ENCODE data around the gene CACNA2D1. TPM values are rescaled to one million over a fixed set of nuclear protein-coding genes. Genes with fewer than 3 reads are reported as not detected.
A peak's percentile ranks its signal among the peaks of the same experiment; 100 is the strongest.

The CACNA2D1 gene
- total RNA-seq, 1 donor from 2014 or later, result 197 TPM

DNA sequence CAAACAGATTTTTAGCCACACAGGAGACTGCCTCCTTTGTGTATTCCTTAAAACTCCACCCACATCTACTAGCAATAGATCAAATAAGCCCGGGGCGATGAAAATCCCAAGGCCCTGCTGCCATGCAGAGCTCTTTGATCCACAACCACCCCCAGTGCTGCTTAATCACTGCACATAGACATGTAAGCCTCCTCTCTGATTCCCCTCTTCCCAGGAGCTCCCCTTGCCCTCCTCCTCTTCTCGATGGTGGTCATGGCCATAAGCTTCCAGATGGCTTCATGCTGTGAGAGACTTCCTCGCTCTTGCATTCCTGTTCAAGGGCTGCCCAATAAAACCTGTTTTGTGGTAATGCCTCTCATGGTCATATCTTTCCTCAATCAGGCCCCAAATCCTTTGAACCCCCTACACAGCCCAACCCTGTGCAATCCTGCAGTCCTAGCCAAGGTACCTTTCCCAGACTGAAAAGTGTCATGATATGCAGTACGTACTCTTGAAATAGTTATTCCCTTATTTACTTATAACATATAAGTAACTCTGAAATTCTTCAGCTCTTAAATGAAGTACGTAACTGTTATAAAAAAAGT, 158.5 kb downstream of the CACNA2D1 start:
- no peak for DNase-seq

DNA sequence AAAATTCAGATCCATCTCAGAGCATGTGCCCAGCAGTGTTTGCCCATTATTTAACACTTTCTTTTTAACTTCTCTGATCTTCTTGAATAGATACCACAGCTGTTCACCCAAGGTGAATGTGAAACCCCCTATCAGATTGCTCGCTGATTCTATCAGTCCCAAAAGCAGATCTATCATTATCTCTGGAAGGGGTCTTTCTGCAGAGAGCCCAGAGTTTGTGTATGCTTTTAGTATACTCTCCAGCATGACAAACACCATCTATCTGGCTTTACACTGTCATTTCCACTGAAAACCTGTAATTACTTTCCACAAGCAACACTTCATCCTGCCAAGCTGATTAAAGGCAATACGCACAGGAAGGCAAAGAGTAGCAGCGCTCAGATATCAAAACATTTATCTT, 168.2 kb downstream of the CACNA2D1 start:
- DNase-seq, result no peak

DNA sequence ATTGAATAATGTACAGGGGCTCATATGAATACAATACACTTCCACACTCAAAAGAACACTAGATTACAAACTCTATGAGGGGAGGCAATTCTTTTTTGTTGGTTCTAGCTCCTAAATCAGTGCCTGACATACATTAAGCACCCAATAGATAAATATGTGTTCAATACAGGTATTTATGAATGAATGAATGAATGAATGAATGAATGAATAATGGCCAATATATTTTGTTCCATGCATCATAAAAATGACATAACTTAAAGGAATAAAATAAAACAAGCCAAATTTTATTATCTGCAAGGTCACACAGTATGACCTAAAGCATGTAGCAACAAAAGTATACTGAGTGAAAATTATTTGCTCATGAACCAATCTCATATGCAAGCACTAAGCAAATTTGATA, 168.9 kb downstream of the CACNA2D1 start:
- DNase-seq, result no peak

DNA sequence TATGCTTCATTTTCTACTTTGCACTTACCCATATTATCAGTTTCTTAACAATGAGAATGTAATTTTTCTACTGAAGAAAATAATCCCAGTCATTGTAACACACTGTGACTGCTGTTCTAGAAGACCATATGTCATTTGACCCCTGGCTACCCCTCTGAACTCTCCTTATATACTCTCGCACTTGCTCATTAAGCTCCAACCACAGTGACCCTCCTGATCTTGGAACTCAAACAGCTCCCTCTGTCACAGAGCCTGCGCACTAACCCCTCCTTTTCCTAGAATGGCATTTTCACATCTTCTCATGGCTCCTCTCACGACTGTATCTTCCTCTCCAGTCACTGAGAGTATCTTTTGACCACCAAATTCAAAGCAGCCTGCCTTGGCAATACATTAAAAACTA, 169.7 kb downstream of the CACNA2D1 start:
- peak; percentile 14 for DNase-seq

DNA sequence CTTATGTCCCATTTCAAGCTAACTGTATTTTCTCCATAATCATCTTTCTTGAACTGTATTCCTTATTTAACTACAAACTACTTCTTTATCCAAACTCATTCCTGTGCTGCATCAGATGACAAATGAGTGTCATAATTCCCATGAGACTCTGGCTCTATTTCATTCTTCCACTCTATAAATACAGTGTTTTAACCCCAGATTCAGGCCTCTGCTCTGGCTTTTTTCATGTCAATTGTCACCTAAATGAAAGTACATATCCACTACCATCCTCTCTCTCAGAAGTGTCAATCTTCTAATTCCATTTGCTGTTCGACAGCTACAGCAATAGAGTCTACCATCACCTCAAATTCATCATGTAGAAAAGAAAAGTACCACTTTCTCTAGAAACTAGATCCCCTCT, 172.7 kb downstream of the CACNA2D1 start:
- DNase-seq, result no peak

DNA sequence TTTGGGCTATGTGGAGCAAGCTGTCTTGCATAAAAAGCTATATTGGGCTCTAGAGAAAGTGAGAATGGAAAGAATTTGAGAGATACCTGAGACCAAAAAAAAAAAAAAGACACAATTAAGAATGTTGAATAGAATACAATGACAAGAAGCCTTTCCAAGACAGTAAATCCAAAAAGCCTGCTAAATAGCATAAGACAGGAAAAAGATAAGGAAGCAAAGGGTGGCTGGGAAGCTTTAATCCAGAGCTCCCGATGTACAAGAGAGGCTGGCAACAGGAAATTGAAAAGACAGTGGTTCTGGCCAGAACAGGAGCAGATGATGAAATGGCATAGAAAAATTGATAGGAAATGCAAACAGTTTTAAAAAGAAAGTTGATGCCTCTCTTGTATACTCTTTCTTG, 174.9 kb downstream of the CACNA2D1 start:
- no peak for DNase-seq

DNA sequence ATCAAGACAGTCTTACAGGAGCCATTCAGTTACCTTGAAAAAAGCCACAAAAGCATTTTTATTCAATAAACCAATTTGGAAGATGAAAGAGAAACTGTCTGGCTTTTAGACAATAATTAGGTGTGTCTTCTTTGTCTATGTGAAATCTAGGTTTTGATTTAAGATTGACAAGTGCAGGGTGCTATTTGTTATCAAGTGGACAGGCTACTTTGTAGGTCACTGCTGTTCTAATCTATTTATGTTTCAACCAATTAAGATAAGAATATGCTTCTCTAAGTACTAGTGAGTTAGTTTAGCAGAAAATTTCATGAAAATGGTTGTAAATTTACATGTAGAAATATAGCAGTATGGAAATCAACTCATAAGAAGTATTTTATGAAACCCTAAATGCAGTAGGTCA, 177.5 kb downstream of the CACNA2D1 start:
- DNase-seq, result no peak

DNA sequence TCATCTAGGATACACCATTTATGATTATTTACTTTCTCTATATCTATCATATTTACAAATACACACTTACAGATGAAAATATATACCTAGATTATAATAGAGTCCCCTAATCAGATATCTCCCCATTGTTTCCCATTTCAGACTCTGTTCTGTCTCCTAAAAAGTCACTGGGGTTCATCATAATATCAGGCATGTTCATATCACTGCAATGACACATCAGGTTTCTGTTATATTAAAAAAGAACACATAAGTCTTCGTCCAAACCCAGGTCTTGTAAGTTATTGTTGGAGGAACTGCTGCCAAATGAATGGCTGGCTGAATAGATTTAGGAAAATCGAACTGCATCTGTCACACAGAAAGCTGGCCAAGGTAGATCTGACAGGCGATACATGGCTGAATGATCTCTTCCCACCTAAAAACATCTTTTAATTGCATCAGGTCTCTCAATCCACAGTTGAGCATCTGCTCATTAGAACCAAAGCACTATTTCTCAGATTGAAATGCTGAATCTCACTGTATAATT, 178.7 kb downstream of the CACNA2D1 start:
- DNase-seq, result no peak

DNA sequence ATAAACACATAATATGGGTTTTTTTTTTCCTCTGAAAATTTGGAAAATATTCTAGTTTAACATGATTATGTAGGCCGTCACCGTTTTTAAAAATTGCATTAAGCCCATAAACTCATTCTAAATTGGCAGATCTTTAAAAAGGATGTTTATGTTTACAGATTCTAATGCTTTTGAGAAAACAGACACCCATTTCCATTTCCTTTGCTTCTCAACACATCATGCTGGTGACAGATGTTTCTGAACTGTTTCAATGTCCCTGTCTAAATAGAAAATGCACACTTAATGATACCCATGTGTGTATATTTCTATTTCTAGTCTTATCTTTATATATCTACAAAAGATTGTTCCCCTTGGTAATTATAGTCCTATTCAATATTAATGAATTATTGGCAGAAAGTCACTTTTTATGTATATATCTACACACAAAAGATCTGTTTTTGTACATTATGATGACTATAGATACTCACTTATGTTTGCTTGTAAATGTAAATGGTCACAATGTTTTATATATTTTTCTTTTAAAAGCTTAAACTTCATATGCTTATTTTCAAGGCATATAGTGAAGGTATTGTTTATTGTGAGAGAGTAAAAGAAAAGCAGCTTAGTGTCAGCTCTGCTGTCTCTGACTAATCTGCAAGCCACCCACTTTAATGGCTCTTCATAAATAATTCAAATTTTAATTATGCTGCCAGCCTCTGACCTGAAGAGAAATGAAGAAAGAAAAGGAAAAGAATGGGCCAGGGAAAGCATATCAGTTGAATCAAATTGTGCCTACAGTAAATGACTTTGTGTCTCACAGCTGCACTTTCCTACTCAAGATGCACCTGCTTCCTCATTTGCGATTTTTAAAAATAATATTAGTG, 179.4 kb downstream of the CACNA2D1 start:
- no peak for DNase-seq

DNA sequence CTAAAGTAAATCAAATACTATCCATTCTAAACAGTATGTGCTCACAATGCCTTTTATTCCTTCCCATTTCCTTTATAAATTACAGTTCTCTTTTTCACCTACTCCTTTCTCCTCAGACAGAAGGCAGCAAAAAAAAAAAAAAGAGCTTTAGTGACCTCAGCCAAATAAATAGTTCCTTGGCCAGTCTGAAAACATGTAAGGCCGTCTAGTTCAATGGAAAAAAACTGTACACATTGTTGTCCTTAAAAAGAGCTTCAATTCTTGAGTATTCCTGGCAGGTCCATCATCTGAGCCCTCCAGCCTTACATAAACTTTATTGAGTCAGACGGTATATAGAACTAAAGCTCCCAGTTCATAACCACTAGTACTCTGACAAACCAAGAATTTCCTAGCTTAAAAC, 185.4 kb downstream of the CACNA2D1 start:
- no peak for DNase-seq

DNA sequence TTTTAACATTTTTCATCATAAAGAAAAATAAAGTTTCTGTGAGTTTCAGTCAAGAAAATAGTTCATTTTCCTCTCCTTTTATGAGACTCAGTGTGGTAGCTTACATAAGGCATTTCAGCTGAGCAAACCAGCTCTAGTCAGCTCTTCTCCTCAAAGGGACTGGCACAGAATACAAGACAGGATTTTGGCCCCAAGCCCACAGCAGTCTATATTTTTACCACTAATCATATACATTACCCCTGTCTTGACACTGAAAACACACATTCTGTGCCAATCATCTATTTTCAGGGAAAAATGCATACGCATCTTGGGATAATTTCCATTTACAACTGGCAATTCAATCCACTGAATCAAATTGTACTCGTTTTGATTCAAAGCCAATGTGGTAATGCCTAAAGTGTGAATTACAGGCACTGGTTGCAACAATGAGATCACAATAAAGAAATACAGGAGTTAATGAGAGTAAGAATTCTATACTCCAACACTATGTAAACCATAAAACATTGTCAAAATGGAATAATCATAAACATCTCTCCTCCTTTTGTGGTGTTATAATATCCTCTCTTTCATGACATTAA, 186.4 kb downstream of the CACNA2D1 start:
- peak; percentile 33 for DNase-seq

DNA sequence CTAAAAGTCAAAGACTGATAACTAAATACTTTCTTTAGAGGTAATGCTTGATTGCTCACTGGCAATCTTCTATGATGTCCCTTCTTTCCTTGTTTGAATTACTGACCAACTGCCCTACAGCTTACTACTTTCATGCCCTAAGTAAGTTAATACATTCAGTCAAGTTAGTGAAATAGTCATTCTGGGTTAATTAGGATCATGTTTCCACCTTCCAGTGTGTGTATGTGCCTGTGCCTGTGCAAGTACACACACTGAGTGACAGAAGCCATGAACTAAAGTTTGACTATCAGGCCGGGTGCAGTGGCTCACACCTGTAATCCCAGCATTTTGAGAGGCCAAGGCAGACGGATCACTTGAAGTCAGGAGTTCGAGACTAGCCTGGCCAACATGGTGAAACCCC, 187.9 kb downstream of the CACNA2D1 start:
- no peak for DNase-seq

DNA sequence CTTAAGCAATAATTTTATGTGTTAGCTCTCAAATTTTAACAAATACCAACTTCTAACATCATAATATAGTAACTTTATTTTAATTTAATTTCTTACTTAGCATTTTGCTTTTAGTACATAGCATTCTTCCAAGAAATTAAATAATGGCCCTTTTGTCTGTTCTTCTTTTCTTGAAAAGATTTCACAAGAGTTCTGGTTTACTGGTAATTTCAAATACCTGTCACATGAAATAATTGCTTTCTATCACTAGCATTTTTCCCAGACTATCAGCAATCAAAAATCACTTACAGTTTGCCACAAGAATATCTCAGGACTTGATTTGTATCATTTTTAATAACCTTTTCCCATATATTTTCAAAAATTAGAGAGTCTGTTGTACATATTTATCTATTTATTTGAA, 193.0 kb downstream of the CACNA2D1 start:
- DNase-seq, result no peak

DNA sequence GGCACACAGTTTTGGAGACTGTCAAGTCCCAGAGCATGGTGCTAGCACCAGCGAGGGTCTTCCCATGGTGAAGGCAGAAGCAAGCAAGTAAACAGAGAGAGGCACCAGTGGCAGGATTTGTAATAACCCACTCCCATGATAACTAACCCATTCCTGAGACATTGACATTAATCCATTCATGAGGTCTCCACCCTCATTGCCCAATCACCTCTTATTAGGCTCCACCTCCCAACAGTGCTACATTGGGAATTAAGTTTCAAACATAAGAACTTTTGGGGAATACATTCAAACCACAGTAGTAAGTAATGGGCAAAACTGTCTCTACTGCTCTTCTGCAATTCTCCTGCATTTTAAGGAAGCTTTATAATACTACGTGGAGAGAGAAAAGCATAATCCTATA, 193.6 kb downstream of the CACNA2D1 start:
- DNase-seq, result no peak

DNA sequence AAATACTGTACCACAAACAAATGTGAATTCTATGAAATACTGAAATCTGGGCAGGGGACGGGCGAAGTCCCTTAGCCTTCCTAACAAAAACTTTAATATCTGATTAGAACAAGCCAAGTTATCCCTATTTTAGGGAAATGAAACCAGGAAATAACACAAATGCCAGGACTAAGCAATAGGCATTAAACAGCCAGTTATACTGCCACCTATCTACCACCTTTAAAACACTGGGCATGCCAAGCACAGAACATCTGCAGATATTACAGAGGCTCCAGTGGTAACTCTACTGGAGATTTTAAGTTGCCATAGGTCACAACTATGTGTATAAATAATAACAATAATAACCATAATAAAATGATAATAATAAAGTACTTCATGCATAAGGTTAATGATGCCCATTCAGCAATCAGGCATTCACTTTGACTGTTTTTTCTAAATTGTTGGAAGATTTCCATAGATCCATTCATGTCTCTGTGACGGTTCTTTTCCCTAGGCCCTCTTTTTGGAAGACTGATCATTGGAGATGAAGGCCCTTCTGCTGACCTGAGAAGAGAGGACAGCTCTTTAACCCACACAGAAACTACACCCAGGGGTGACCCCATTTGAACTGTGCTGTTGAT, 195.7 kb downstream of the CACNA2D1 start:
- no peak for DNase-seq

DNA sequence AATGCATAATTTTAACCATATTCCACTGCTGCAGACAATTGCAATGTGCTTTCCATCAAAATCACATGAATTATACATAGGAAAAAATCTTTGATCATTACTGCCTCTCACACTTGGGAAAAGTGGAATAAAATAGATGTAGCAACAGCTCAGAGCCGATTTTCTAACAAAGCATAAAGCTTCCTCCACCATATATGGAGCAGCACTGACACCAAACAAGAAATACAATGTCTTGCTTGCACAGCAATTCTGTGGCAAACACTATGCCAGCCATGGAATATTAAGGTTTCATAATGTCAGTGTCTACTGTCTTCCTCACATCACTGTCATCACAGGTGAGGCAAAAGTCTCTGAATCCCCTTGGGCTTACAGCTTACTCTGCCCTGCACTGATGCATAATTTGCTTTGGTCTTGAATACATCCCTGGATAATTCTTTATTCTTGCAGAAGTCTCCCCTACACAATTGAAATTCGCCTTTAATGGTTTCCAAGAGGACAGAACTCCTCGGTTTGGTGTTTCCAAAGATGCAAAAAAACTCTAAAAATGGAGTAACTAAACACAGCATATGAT, 198.5 kb downstream of the CACNA2D1 start:
- no peak for DNase-seq

DNA sequence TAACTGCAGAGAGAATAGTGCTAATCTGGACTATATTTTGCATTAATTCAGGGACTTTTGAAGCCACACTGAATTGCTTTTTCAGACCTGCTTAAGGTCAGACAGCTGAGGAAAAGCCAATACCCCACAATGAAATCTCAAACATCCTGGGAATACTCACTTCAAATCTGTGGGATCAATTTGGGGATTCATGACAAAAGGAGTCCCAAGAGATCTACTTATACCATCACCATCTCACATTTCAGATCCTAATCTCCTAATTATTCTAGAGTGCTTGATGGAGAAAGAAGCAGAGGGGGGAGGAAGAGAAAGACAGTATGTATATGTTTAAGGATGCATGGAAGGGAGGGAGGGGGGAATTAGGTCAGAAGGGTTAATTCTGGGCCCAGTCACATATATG, 202.2 kb downstream of the CACNA2D1 start:
- DNase-seq, result no peak

DNA sequence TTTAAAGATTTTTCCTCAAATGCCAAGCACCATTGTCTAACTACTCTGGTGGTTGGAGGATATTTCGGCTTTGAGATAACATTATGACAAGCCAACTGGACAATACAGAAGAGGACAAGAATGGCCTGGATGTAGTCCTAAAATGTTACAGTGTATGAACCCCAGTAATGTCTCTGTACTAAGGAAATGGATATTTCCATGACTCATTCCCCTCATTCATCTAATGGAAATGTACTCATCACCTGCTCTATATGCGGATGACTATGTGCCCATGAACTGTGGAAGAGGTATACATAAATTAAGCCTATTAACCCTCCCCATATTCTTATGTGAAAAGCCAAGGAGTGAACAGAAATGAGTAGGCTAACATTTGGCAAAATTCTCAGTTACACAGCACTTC, 207.9 kb downstream of the CACNA2D1 start:
- no peak for DNase-seq

DNA sequence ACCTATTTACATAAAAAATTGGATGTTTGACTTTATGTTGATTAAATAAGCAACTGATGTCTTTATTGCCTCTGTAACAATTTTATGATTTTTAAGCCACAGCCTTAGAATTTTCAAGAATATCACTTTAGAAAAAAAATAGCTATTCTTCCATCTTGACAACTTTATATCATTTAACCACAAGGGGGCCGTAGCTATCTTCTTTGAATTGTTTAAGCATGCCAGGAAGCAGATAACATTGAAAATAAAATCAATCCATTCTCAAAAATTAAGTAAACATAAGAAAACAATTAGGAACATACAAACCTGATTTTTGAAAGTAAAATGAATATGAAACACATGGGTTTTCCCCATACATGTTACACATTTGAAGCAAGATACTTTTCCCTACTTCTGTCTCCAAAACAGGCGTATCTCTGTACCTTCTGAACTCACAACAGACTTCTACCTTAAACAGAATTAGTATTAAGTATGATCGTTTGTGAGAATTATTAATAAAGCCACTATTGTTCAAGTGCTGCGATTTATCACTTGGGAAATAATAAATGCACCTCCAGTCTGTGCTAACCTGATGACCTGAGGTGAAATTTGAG, 209.0 kb downstream of the CACNA2D1 start:
- peak; percentile 77 for DNase-seq

DNA sequence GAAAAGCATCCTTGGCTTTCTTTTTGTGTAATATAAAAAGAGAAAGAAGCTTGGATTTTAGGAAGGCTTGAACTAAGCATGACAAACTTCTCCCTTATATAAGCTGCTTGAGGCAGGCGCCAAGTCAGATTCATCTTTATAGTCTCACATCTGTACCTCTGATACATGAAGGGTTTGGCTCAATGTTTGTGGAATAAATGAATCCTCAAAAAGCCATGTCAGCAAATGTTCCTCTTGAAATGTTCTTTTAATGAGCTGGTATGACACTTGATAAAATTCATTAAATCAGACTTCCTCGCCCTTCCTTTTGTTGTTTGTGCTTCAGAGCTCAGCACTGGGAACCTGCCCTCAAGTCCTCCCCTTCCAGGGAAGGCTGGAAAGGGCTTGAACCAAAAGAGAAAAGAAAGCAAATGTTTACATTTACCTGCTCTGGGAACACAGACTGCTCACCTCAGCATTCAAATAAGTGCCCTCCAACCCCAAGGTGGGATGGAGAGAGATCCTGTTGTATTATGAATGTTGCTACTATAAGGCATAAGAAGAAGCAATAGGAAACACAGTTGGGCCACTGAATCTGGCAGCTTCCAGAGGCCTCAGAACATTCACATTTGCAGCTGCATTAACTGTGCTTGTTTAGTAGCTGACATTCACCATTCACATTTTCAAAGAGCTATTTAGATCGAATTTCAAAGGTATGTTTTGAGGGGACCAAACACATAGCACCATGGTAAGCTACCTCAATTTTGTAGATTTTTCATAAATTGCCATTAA, 212.6 kb downstream of the CACNA2D1 start:
- DNase-seq, result no peak

DNA sequence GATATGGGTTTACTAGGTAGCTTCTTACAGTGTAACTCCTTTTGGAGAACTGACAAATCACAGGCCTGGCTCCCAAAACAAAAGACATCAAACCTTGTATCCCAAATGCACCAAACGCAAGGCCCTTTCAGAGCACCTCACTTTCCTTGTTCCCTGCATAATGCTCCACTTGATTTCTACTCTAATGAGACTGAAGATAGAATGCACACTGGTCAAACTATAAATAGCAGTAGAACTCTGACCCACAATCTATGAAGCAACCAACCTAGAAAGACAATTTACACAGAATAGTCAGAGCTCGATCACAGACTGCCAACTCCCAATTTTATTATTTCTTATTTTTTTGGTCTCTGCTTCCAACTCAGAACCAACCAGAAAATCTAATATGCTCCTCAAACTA, 214.4 kb downstream of the CACNA2D1 start:
- no peak for DNase-seq
